Aorta (tissue), 5 donors: ENCODE measurements around the gene SPATA24. TPM values are rescaled to one million over a fixed set of nuclear protein-coding genes. Genes with fewer than 3 reads are reported as not detected.
A peak's percentile ranks its signal among the peaks of the same experiment; 100 is the strongest.

Experiments used
- ATAC-seq: fragments of 200-7000 bp; cut with Tn5 transposase; one replicate; pipeline ENCODE4 v1.9.1; 2022; ENCODE audit warnings: moderate library complexity; ENCODE audit not compliant: low FRiP score
- DNase-seq, 2 donors: peaks; one replicate each; pipeline ENCODE4 v3.0.0-alpha.2; 2020
- H3K27ac ChIP-seq, 2 donors: one replicate each; pipeline ENCODE4 v1.5.1; 2013; ENCODE audit warnings: low read length in 2 of 2, mild to moderate bottlenecking in 2 of 2, moderate library complexity in 2 of 2, control low read depth in 1 of 2, inconsistent platforms in 1 of 2, low read depth in 1 of 2
- H3K27me3 ChIP-seq, 2 donors: one replicate each; pipeline ENCODE4 v1.6.1; 2013; ENCODE audit warnings: control low read depth in 1 of 2, low read length in 1 of 2, mild to moderate bottlenecking in 1 of 2, moderate library complexity in 1 of 2; ENCODE audit not compliant: insufficient read depth in 2 of 2, control insufficient read depth in 1 of 2
- H3K36me3 ChIP-seq, 2 donors: one replicate each; pipeline ENCODE4 v1.6.1; 2013; ENCODE audit warnings: control low read depth in 1 of 2, low read length in 1 of 2, mild to moderate bottlenecking in 1 of 2; ENCODE audit not compliant: insufficient read depth in 2 of 2, control insufficient read depth in 1 of 2
- H3K4me1 ChIP-seq, 2 donors: one replicate each; pipeline ENCODE4 v1.6.1; 2013; ENCODE audit warnings: low read length in 2 of 2, control low read depth in 1 of 2, mild to moderate bottlenecking in 1 of 2, moderate library complexity in 1 of 2; ENCODE audit not compliant: insufficient read depth in 2 of 2, control insufficient read depth in 1 of 2
- H3K4me3 ChIP-seq, 2 donors: one replicate each; pipeline ENCODE4 v1.5.1; 2013; ENCODE audit warnings: low read length in 2 of 2, control low read depth in 1 of 2, mild to moderate bottlenecking in 1 of 2
- H3K9me3 ChIP-seq: one replicate; pipeline ENCODE4 v1.6.1; 2013; ENCODE audit warnings: mild to moderate bottlenecking, low read length; ENCODE audit not compliant: control insufficient read depth
- WGBS, 2 donors: extraction: QIAGEN DNeasy Blood & Tissue Kit; methylation state at CpG; one replicate each; pipeline ENCODE4 v1.1.7; 2013; 5-methylcytosine and 5-hydroxymethylcytosine counted together
- intact Hi-C, 2 donors: fragments of 100-400 bp; cut with DNase I; formaldehyde crosslinking; loops; one replicate each; pipeline versions ENCODE4 v1.14.2 to v1.15.0; 2022
- polyA plus RNA-seq, 2 donors: library from polyadenylated mRNA; stranded (reverse); fragments of 200-250 nt; gene quantifications; one replicate each; pipeline ENCODE4 v1.2.3, GENCODE V29; 2013
- total RNA-seq, 2 donors: library from RNA; stranded (reverse); fragmentation: NEBNext Ultra II Directional; extraction: Animal tissue kit (Norgen Biotek cat#: 25700); gene quantifications; one replicate each; pipeline ENCODE4 v1.2.1, GENCODE V29; 2021
- donor health status: healthy with polysubstance abuse.
- donor health status: Bipolar disorder and iron deficiency.
- donor health status: DM: no; HTN: no; CAD: no.
- donor health status: DM: no; HTN: no; CAD: no.
- donor health status: DM: yes; HTN: yes; CAD: no.

Gene SPATA24
- total and polyA plus RNA-seq, 4 donors = 2.2 to 7.7 (median 4.7) TPM

- DNase-seq (peak; percentile 97 to 99), ATAC-seq (peak; percentile 97)
- Histone ChIP-seq H3K9me3 (no peaks in the 10 kb centered on the region), H3K4me1 (peaks cover 0 to 3% of the 10 kb centered on the region in 2 donors), H3K4me3 (peak within 1 kb of the TSS; percentile 64 to 85), H3K36me3 (peaks cover 0 to 1% of the 10 kb centered on the region in 2 donors), H3K27me3 (no peaks in the 10 kb centered on the region), H3K27ac (peak within 1 kb of the TSS; percentile 71 to 92)
- intact Hi-C loops = loop anchor here in 1 of 2 donors (5.0 kb wide), 1 partner anchor 43 kb away; the partner anchor contains the start of gene STING1
- 2 to 3% methylated on average over 46 to 49 of the region's 49 CpGs for WGBS, 2 donors
These were observed 35.4 kb upstream of the SPATA24 start, which contains the start of gene DNAJC18 for GRCh38 chr5:139439013-139439903. TSS of gene DNAJC18 (minus strand) at chr5:139439525. CDS start at chr5:139439445, 80 bp downstream.

- Histone ChIP-seq H3K27ac (peak overlapping the region in 1 of 2 donors; percentile 39), H3K36me3 (peaks cover 0 to 2% of the 10 kb centered on the region in 2 donors), H3K4me1 (peaks cover 0 to 3% of the 10 kb centered on the region in 2 donors), H3K4me3 (peak overlapping the region; percentile 64 to 85), H3K27me3 (no peaks in the 10 kb centered on the region), H3K9me3 (no peaks in the 10 kb centered on the region)
- 11 to 15% methylated on average over 8 of the region's 8 CpGs for WGBS, 2 donors
- intact Hi-C loops = loop anchor here in 1 of 2 donors (5.0 kb wide), 1 partner anchor 44 kb away; the partner anchor contains the start of gene STING1
- DNase-seq = no peak
- ATAC-seq = no peak
These were observed 34.8 kb upstream of the SPATA24 start for GRCh38 chr5:139438707-139439012.

- ATAC-seq = no peak
- Histone ChIP-seq H3K9me3 (no peaks in the 10 kb centered on the region), H3K36me3 (peaks cover 0 to 2% of the 10 kb centered on the region in 2 donors), H3K4me1 (peaks cover 0 to 3% of the 10 kb centered on the region in 2 donors), H3K27ac (no peak overlapping the region), H3K27me3 (no peaks in the 10 kb centered on the region), H3K4me3 (no peak overlapping the region)
- intact Hi-C loops = loop anchor here in 1 of 2 donors (5.0 kb wide), 1 partner anchor 47 kb away; the partner anchor contains the start of gene STING1
- 96 to 97% methylated on average over 3 of the region's 3 CpGs for WGBS, 2 donors
- no peak for DNase-seq
These were observed 31.8 kb upstream of the SPATA24 start for GRCh38 chr5:139435676-139436075.

- peaks cover 0 to 2% of the 10 kb centered on the region in 2 donors for H3K36me3 ChIP-seq
- ATAC-seq (no peak), DNase-seq (no peak)
- no peaks in the 10 kb centered on the region for H3K4me1 ChIP-seq
- no peaks in the 10 kb centered on the region for H3K9me3 ChIP-seq
- H3K27me3 ChIP-seq = no peaks in the 10 kb centered on the region
- no peak overlapping the region for H3K27ac ChIP-seq
- WGBS, 2 donors = 44 to 59% methylated on average over 1 of the region's 1 CpG
- H3K4me3 ChIP-seq = no peak overlapping the region
- intact Hi-C loops = no loop called here
These were observed 27.8 kb upstream of the SPATA24 start for GRCh38 chr5:139431706-139432105.

- intact Hi-C loops = no loop called here
These were observed 26.1 kb upstream of the SPATA24 start for GRCh38 chr5:139430015-139430414.

GRCh38 chr5:139426203-139426885, 22.5 kb upstream of the SPATA24 start:
- H3K36me3 ChIP-seq = peaks cover 4% of the 10 kb centered on the region in 2 donors
- intact Hi-C loops = no loop called here
- 56 to 58% methylated on average over 8 of the region's 8 CpGs for WGBS, 2 donors
- H3K27ac ChIP-seq = peak overlapping the region in 1 of 2 donors; percentile 42
- no peak for ATAC-seq
- H3K27me3 ChIP-seq = no peaks in the 10 kb centered on the region
- DNase-seq = no peak
- no peak overlapping the region for H3K4me3 ChIP-seq
- H3K9me3 ChIP-seq = no peaks in the 10 kb centered on the region
- no peaks in the 10 kb centered on the region for H3K4me1 ChIP-seq

More at GRCh38 chr5:139430015-139430414, 26.1 kb upstream of the SPATA24 start:
- DNase-seq (no peak), ATAC-seq (no peak)
- Histone ChIP-seq H3K27ac (no peak overlapping the region), H3K36me3 (peaks cover 0 to 2% of the 10 kb centered on the region in 2 donors), H3K27me3 (no peaks in the 10 kb centered on the region), H3K4me3 (no peak overlapping the region), H3K9me3 (no peaks in the 10 kb centered on the region), H3K4me1 (no peaks in the 10 kb centered on the region)
- 81 to 82% methylated on average over 2 of the region's 2 CpGs for WGBS, 2 donors

- intact Hi-C loops = no loop called here
- H3K36me3 ChIP-seq = peaks cover 4% of the 10 kb centered on the region in 2 donors
- 89 to 90% methylated on average over 5 of the region's 5 CpGs for WGBS, 2 donors
These were observed 21.6 kb upstream of the SPATA24 start for GRCh38 chr5:139425497-139425896.

GRCh38 chr5:139422307-139422893, 18.5 kb upstream of the SPATA24 start:
- Histone ChIP-seq H3K4me3 (no peak overlapping the region), H3K4me1 (no peaks in the 10 kb centered on the region), H3K27ac (no peak overlapping the region), H3K9me3 (no peaks in the 10 kb centered on the region), H3K27me3 (no peaks in the 10 kb centered on the region), H3K36me3 (peaks cover 4 to 6% of the 10 kb centered on the region in 2 donors)
- ATAC-seq (peak; percentile 75), DNase-seq (no peak)
- WGBS, 2 donors = 43 to 45% methylated on average over 5 of the region's 5 CpGs
- intact Hi-C loops = loop anchor here (1.0 to 2.0 kb wide), 2 partner anchors 90 to 91 kb away; no protein-coding TSS in a partner anchor

More at GRCh38 chr5:139425497-139425896, 21.6 kb upstream of the SPATA24 start:
- no peak overlapping the region for H3K27ac ChIP-seq
- no peaks in the 10 kb centered on the region for H3K4me1 ChIP-seq
- no peak for ATAC-seq
- no peak overlapping the region for H3K4me3 ChIP-seq
- H3K9me3 ChIP-seq = no peaks in the 10 kb centered on the region
- DNase-seq = no peak
- no peaks in the 10 kb centered on the region for H3K27me3 ChIP-seq
